Gastrocnemius medialis (tissue), 4 donors: ENCODE results near the gene ENHO.

Experiments used
- CTCF ChIP-seq, 5 experiments: fragments of 450-650 bp in 3 of 5; fragments of 200-600 bp in 2 of 5; sonication (generic) in 2 of 5; IDR thresholded peaks in 4 of 5; conservative IDR thresholded peaks in 1 of 5; 1 replicate in 4 of 5; 2 replicates in 1 of 5; pipeline ENCODE4 v1.5.1; 2016 to 2019; ENCODE audit warnings: antibody characterized with exemption in 5 of 5, mild to moderate bottlenecking in 3 of 5, moderate library complexity in 3 of 5
- POLR2A ChIP-seq, 2 donors: fragments of 450-650 bp; IDR thresholded peaks; one replicate each; pipeline ENCODE4 v1.6.1; 2017; ENCODE audit warnings: antibody characterized with exemption in 2 of 2, mild to moderate bottlenecking in 2 of 2, moderate library complexity in 2 of 2

- TF ChIP-seq CTCF (IDR thresholded peaks at IDR 0.05 in 4 of 5, conservative IDR thresholded peaks at IDR 0.05 in 1 of 5) (no peak), POLR2A (IDR thresholded peaks at IDR 0.05) (no peak)
Observed at GRCh38 chr9:34493972-34494535, 28.7 kb downstream of the ENHO start.
